Endothelial cell of umbilical vein (primary cell): ENCODE data around the gene SMIM14.

ENCODE experiments used
- CTCF ChIP-seq, 2 donors: IDR thresholded peaks; 1 replicate in 1 of 2; 2 replicates in 1 of 2; pipeline ENCODE4 v1.5.1; 2011; ENCODE audit warnings: low read length in 2 of 2, mild to moderate bottlenecking in 2 of 2, moderate library complexity in 2 of 2, control low read depth in 1 of 2, inconsistent platforms in 1 of 2, low read depth in 1 of 2; ENCODE audit not compliant: insufficient read depth in 1 of 2; ENCODE audit errors: extremely low read depth in 1 of 2
- EZH2 ChIP-seq: IDR thresholded peaks from 2 replicates; pipeline ENCODE4 v1.6.1; 2012; ENCODE audit warnings: borderline replicate concordance, low read depth, mild to moderate bottlenecking, moderate library complexity, low read length, inconsistent platforms; ENCODE audit not compliant: severe bottlenecking
- FOS ChIP-seq: IDR thresholded peaks from 2 replicates; pipeline ENCODE4 v1.6.1; 2011; ENCODE audit warnings: mild to moderate bottlenecking, low read length, moderate library complexity, borderline replicate concordance; ENCODE audit not compliant: insufficient read depth
- JUN ChIP-seq: IDR thresholded peaks from 2 replicates; pipeline ENCODE4 v1.6.1; 2011; ENCODE audit warnings: borderline replicate concordance, low read depth; ENCODE audit not compliant: insufficient read length, insufficient read depth
- MAX ChIP-seq: IDR thresholded peaks from 2 replicates; pipeline ENCODE4 v1.6.1; 2011; ENCODE audit not compliant: insufficient read depth, insufficient read length
- MYC ChIP-seq: IDR thresholded peaks from one replicate; pipeline ENCODE4 v1.6.1; 2011; ENCODE audit warnings: mild to moderate bottlenecking, low read depth, low read length
- POLR2A ChIP-seq: IDR thresholded peaks from 2 replicates; pipeline ENCODE4 v1.6.1; 2012; ENCODE audit warnings: low read depth, mild to moderate bottlenecking, control low read depth, low read length
- POLR2AphosphoS5 ChIP-seq: IDR thresholded peaks from 2 replicates; pipeline ENCODE4 v1.6.1; 2012; ENCODE audit warnings: low read depth, mild to moderate bottlenecking, control low read depth, low read length, moderate library complexity; ENCODE audit not compliant: insufficient read depth

GRCh38 chr4:39626913-39627312 lies 11.8 kb downstream of the SMIM14 start:
- no peak for TF ChIP-seq POLR2AphosphoS5
- TF ChIP-seq CTCF (IDR thresholded peaks at IDR 0.05; ENCODE audit: extremely low read depth in 1 of 2, insufficient read depth in 1 of 2, low read depth in 1 of 2, low read length in 2 of 2): no peak
- TF ChIP-seq FOS: no peak
- TF ChIP-seq POLR2A: no peak
- no peak for TF ChIP-seq EZH2
- no peak for TF ChIP-seq JUN
- TF ChIP-seq MYC: no peak
- TF ChIP-seq MAX: no peak
